SIG-M5 (cell line): ENCODE measurements around the gene CCDC15.

Source experiments
- DNase-seq: peaks from one replicate; lab custom pipeline; 2025; lab: John Stamatoyannopoulos, UW

Gene CCDC15

GRCh38 chr11:124953753-124954589 lies at the start of gene CCDC15:
CCDC15 (plus strand) TSS chr11:124954202; CDS start chr11:124954733, 531 bp downstream.
- peak; percentile 84 for DNase-seq

GRCh38 chr11:124915541-124916369 lies 38.2 kb upstream of the CCDC15 start:
- no peak for DNase-seq

GRCh38 chr11:124916370-124916710 lies 37.7 kb upstream of the CCDC15 start:
- DNase-seq: no peak

GRCh38 chr11:124917115-124917637 lies 36.8 kb upstream of the CCDC15 start:
- no peak for DNase-seq

GRCh38 chr11:124918950-124919349 lies 35.1 kb upstream of the CCDC15 start, which contains the start of gene HEPN1:
HEPN1 (plus strand) TSS chr11:124919250.
- no peak for DNase-seq

GRCh38 chr11:124919898-124920297 lies 34.1 kb upstream of the CCDC15 start:
- no peak for DNase-seq

GRCh38 chr11:124920356-124920755 lies 33.6 kb upstream of the CCDC15 start:
- DNase-seq: no peak

- no peak for DNase-seq
These were observed 33.0 kb upstream of the CCDC15 start for GRCh38 chr11:124920870-124921609.

GRCh38 chr11:124922831-124923230 lies 31.2 kb upstream of the CCDC15 start:
- no peak for DNase-seq

GRCh38 chr11:124923296-124923695 lies 30.7 kb upstream of the CCDC15 start:
- DNase-seq: no peak

GRCh38 chr11:124928942-124929665 lies 24.9 kb upstream of the CCDC15 start:
- no peak for DNase-seq

GRCh38 chr11:124930799-124931198 lies 23.2 kb upstream of the CCDC15 start:
- no peak for DNase-seq

GRCh38 chr11:124934862-124935547 lies 19.0 kb upstream of the CCDC15 start:
- DNase-seq: no peak

GRCh38 chr11:124935548-124936514 lies 18.2 kb upstream of the CCDC15 start, which contains the start of gene HEPACAM:
HEPACAM (minus strand) TSS chr11:124936047; CDS start chr11:124936006, 41 bp downstream.
- DNase-seq: no peak

- DNase-seq: no peak
These were observed 16.6 kb upstream of the CCDC15 start for GRCh38 chr11:124937336-124937935.

- no peak for DNase-seq
These were observed 15.7 kb upstream of the CCDC15 start for GRCh38 chr11:124938206-124938765.

GRCh38 chr11:124938970-124939369 lies 15.0 kb upstream of the CCDC15 start:
- no peak for DNase-seq

GRCh38 chr11:124941703-124942102 lies 12.3 kb upstream of the CCDC15 start:
- no peak for DNase-seq
